CD8-positive, alpha-beta memory T cell (primary cell): ENCODE measurements around the gene ATP5PD. TPM values are rescaled to one million over a fixed set of nuclear protein-coding genes. Genes with fewer than 3 reads are reported as not detected.
A peak's percentile ranks its signal among the peaks of the same experiment; 100 is the strongest.

Experiments used
- CTCF ChIA-PET: fragments of 350-600 bp; sonication (Branson Sonifier 250); formaldehyde crosslinking; loops from one replicate; lab custom pipeline; 2021; ENCODE audit warnings: antibody characterized with exemption; lab: Charles Lee
- POLR2A ChIA-PET: fragments of 350-600 bp; sonication (Branson Sonifier 250); formaldehyde crosslinking; loops from one replicate; lab custom pipeline; 2021; ENCODE audit warnings: antibody characterized with exemption; lab: Charles Lee
- DNase-seq, 5 donors: peaks; one replicate each; pipeline versions ENCODE4 v3.0.0 to v3.0.0-alpha.2; 2020 to 2022; ENCODE audit warnings: mixed read lengths in 1 of 5
- H3K27ac ChIP-seq: one replicate; pipeline ENCODE4 v1.7.0; 2013; ENCODE audit warnings: low read depth, mild to moderate bottlenecking, low read length, moderate library complexity
- H3K27me3 ChIP-seq: 2 replicates; pipeline ENCODE4 v1.7.0; 2013; ENCODE audit warnings: low read length, mild to moderate bottlenecking; ENCODE audit not compliant: insufficient read depth, poor library complexity, severe bottlenecking
- H3K36me3 ChIP-seq: 2 replicates; pipeline ENCODE4 v1.7.0; 2013; ENCODE audit warnings: mild to moderate bottlenecking, low read length, moderate library complexity; ENCODE audit not compliant: insufficient read depth
- H3K4me1 ChIP-seq: 2 replicates; pipeline ENCODE4 v1.7.0; 2013; ENCODE audit warnings: mild to moderate bottlenecking, low read length, moderate library complexity; ENCODE audit not compliant: insufficient read depth
- H3K4me3 ChIP-seq: 2 replicates; pipeline ENCODE4 v1.7.0; 2013; ENCODE audit warnings: mild to moderate bottlenecking, low read length
- H3K9me3 ChIP-seq: 2 replicates; pipeline ENCODE4 v1.7.0; 2013; ENCODE audit warnings: mild to moderate bottlenecking, low read length
- H3K27ac Mint-ChIP-seq, 8 donors: one replicate each; pipeline ENCODE4 v1.8.0; 2020 to 2021; ENCODE audit warnings: mixed read lengths in 8 of 8, mild to moderate bottlenecking in 6 of 8, inconsistent platforms in 3 of 8, moderate library complexity in 3 of 8
- H3K27me3 Mint-ChIP-seq, 2 donors: one replicate each; pipeline ENCODE4 v1.8.0; 2020 to 2021; ENCODE audit warnings: mixed read lengths in 2 of 2, mild to moderate bottlenecking in 1 of 2, moderate library complexity in 1 of 2
- H3K36me3 Mint-ChIP-seq, 3 donors: one replicate each; pipeline ENCODE4 v1.8.0; 2020 to 2021; ENCODE audit warnings: mixed read lengths in 3 of 3, inconsistent platforms in 1 of 3, mild to moderate bottlenecking in 1 of 3
- H3K4me1 Mint-ChIP-seq, 3 donors: one replicate each; pipeline ENCODE4 v1.8.0; 2020 to 2021; ENCODE audit warnings: mixed read lengths in 3 of 3, inconsistent platforms in 1 of 3, mild to moderate bottlenecking in 1 of 3
- H3K4me3 Mint-ChIP-seq, 7 donors: one replicate each; pipeline ENCODE4 v1.8.0; 2020 to 2021; ENCODE audit warnings: mixed read lengths in 7 of 7, mild to moderate bottlenecking in 6 of 7, moderate library complexity in 4 of 7, inconsistent platforms in 2 of 7
- H3K9me3 Mint-ChIP-seq, 5 donors: one replicate each; pipeline ENCODE4 v1.8.0; 2020 to 2022; ENCODE audit warnings: mixed read lengths in 5 of 5, mild to moderate bottlenecking in 3 of 5, moderate library complexity in 2 of 5, inconsistent platforms in 1 of 5
- polyA plus RNA-seq: library from polyadenylated mRNA; unstranded; fragments of 300-500 nt; fragmentation: Illumina TruSeq; gene quantifications from one replicate; pipeline ENCODE4 v1.2.3, GENCODE V29; 2021
- total RNA-seq, 2 experiments: library from RNA; stranded (reverse); gene quantifications; one replicate each; pipeline ENCODE4 v1.2.3, GENCODE V29; 2021

The ATP5PD gene
- total and polyA plus RNA-seq, 3 experiments from 2014 or later, result 179 to 345 (median 198) TPM

GRCh38 chr17:75088465-75089417 lies 42.0 kb upstream of the ATP5PD start:
- no peaks in the 10 kb centered on the region for H3K9me3 ChIP-seq
- ChIA-PET CTCF (interaction anchor here (1.0 to 2.6 kb wide), 5 partner anchors 21 to 29 kb away, joined by 3 to 8 read pairs (median 3); partner anchors contain the start of gene ARMC7), POLR2A (interaction anchor here (0.8 to 1.6 kb wide), 3 partner anchors 10 to 102 kb away, joined by 3 to 4 read pairs (median 4); partner anchors contain the start of gene ARMC7)
- no peak for DNase-seq
- H3K27ac Mint-ChIP-seq, result peak overlapping the region in 3 of 8 donors; percentile 33 to 84 (median 46)
- H3K36me3 ChIP-seq, result no peaks in the 10 kb centered on the region
- peak overlapping the region; percentile 59 for H3K4me3 ChIP-seq
- no peaks in the 10 kb centered on the region for H3K27me3 ChIP-seq
- H3K4me1 Mint-ChIP-seq, result peaks cover 19 to 34% (median 33%) of the 10 kb centered on the region in 3 donors
- H3K9me3 Mint-ChIP-seq, result no peaks in the 10 kb centered on the region
- no peak overlapping the region for H3K27ac ChIP-seq
- H3K4me1 ChIP-seq, result peaks cover 30% of the 10 kb centered on the region
- peaks cover 0 to 2% (median 0%) of the 10 kb centered on the region in 3 donors for H3K36me3 Mint-ChIP-seq
- peak overlapping the region; percentile 51 to 74 (median 65) for H3K4me3 Mint-ChIP-seq
- H3K27me3 Mint-ChIP-seq, result no peaks in the 10 kb centered on the region

- DNase-seq, result peak; percentile 10 to 63 (median 28)
Measured at GRCh38 chr17:75087558-75088453, 41.0 kb upstream of the ATP5PD start, which contains the start of gene SLC16A5. TSS of gene SLC16A5 (plus strand) at chr17:75087954. CDS start at chr17:75093637, 5,683 bp downstream.

GRCh38 chr17:75087182-75087557 lies 40.4 kb upstream of the ATP5PD start:
- peaks cover 32% of the 10 kb centered on the region for H3K4me1 ChIP-seq
- H3K27me3 Mint-ChIP-seq, result peaks cover 0 to 2% of the 10 kb centered on the region in 2 donors
- H3K9me3 ChIP-seq, result no peaks in the 10 kb centered on the region
- H3K4me1 Mint-ChIP-seq, result peaks cover 19 to 36% (median 34%) of the 10 kb centered on the region in 3 donors
- DNase-seq, result no peak
- CTCF ChIA-PET, result interaction anchor here (1.0 to 2.3 kb wide), 5 partner anchors 19 to 125 kb away, joined by 3 to 7 read pairs (median 3); partner anchors contain the start of genes ATP5PD and KCTD2
- H3K4me3 ChIP-seq, result peak overlapping the region; percentile 59
- no peaks in the 10 kb centered on the region for H3K9me3 Mint-ChIP-seq
- peak overlapping the region in 6 of 8 donors; percentile 33 to 86 (median 51) for H3K27ac Mint-ChIP-seq
- H3K36me3 ChIP-seq, result no peaks in the 10 kb centered on the region
- no peaks in the 10 kb centered on the region for H3K36me3 Mint-ChIP-seq
- POLR2A ChIA-PET, result interaction anchor here (1.3 to 1.6 kb wide), 2 partner anchors 9 to 22 kb away, joined by 4 read pairs; partner anchors contain the start of gene ARMC7
- peak overlapping the region; percentile 77 to 90 (median 81) for H3K4me3 Mint-ChIP-seq
- H3K27me3 ChIP-seq, result no peaks in the 10 kb centered on the region
- H3K27ac ChIP-seq, result peak overlapping the region; percentile 70

More at GRCh38 chr17:75087558-75088453, 41.0 kb upstream of the ATP5PD start, which contains the start of gene SLC16A5:
- H3K9me3 Mint-ChIP-seq, result no peaks in the 10 kb centered on the region
- H3K36me3 Mint-ChIP-seq, result peaks cover 0 to 2% (median 0%) of the 10 kb centered on the region in 3 donors
- Histone ChIP-seq H3K27ac (peak within 1 kb of the TSS; percentile 70), H3K36me3 (no peaks in the 10 kb centered on the region), H3K4me3 (peak within 1 kb of the TSS; percentile 59), H3K9me3 (no peaks in the 10 kb centered on the region), H3K4me1 (peaks cover 32% of the 10 kb centered on the region), H3K27me3 (no peaks in the 10 kb centered on the region)
- peak within 1 kb of the TSS in 6 of 8 donors; percentile 46 to 86 (median 71) for H3K27ac Mint-ChIP-seq
- ChIA-PET CTCF (interaction anchor here (1.0 to 2.6 kb wide), 6 partner anchors 20 to 126 kb away, joined by 3 to 8 read pairs (median 4); partner anchors contain the start of genes ARMC7, ATP5PD and KCTD2), POLR2A (interaction anchor here (1.3 to 1.6 kb wide), 2 partner anchors 9 to 22 kb away, joined by 4 read pairs; partner anchors contain the start of gene ARMC7)
- H3K27me3 Mint-ChIP-seq, result no peaks in the 10 kb centered on the region
- peaks cover 19 to 36% (median 34%) of the 10 kb centered on the region in 3 donors for H3K4me1 Mint-ChIP-seq
- peak within 1 kb of the TSS; percentile 77 to 90 (median 81) for H3K4me3 Mint-ChIP-seq

GRCh38 chr17:75086496-75087181 lies 39.9 kb upstream of the ATP5PD start:
- H3K27ac ChIP-seq, result no peak overlapping the region
- no peaks in the 10 kb centered on the region for H3K9me3 Mint-ChIP-seq
- no peaks in the 10 kb centered on the region for H3K36me3 ChIP-seq
- H3K27me3 ChIP-seq, result no peaks in the 10 kb centered on the region
- peaks cover 0 to 2% of the 10 kb centered on the region in 2 donors for H3K27me3 Mint-ChIP-seq
- POLR2A ChIA-PET, result no interaction called here
- no peak overlapping the region for H3K4me3 ChIP-seq
- no peak for DNase-seq
- no peaks in the 10 kb centered on the region for H3K36me3 Mint-ChIP-seq
- H3K4me1 ChIP-seq, result peaks cover 32% of the 10 kb centered on the region
- no peaks in the 10 kb centered on the region for H3K9me3 ChIP-seq
- CTCF ChIA-PET, result interaction anchor here (1.1 to 2.3 kb wide), 4 partner anchors 27 to 125 kb away, joined by 3 to 7 read pairs (median 4); partner anchors contain the start of genes ATP5PD and KCTD2
- peaks cover 19 to 32% (median 29%) of the 10 kb centered on the region in 3 donors for H3K4me1 Mint-ChIP-seq
- H3K4me3 Mint-ChIP-seq, result peak overlapping the region; percentile 55 to 82 (median 78)
- peak overlapping the region in 6 of 8 donors; percentile 9 to 86 (median 46) for H3K27ac Mint-ChIP-seq

- H3K4me1 ChIP-seq, result peaks cover 25% of the 10 kb centered on the region
- Mint-ChIP-seq H3K36me3 (no peaks in the 10 kb centered on the region), H3K27ac (peak overlapping the region in 5 of 8 donors; percentile 40 to 65 (median 54)), H3K9me3 (no peaks in the 10 kb centered on the region), H3K4me1 (peaks cover 16 to 30% (median 20%) of the 10 kb centered on the region in 3 donors), H3K27me3 (peaks cover 0 to 2% of the 10 kb centered on the region in 2 donors), H3K4me3 (peak overlapping the region in 1 of 7 donors; percentile 34)
- peak in 1 of 5 donors; percentile 56 for DNase-seq
- no peaks in the 10 kb centered on the region for H3K27me3 ChIP-seq
- no peaks in the 10 kb centered on the region for H3K36me3 ChIP-seq
- H3K4me3 ChIP-seq, result no peak overlapping the region
- ChIA-PET CTCF (interaction anchor here (0.6 kb wide), 1 partner anchor 746 kb away, joined by 6 read pairs; no protein-coding TSS in a partner anchor), POLR2A (no interaction called here)
- H3K9me3 ChIP-seq, result no peaks in the 10 kb centered on the region
- no peak overlapping the region for H3K27ac ChIP-seq
Measured at GRCh38 chr17:75084039-75084660, 37.4 kb upstream of the ATP5PD start.

GRCh38 chr17:75082683-75083082 lies 35.9 kb upstream of the ATP5PD start:
- peaks cover 0 to 2% of the 10 kb centered on the region in 2 donors for H3K27me3 Mint-ChIP-seq
- H3K4me3 Mint-ChIP-seq, result no peak overlapping the region
- H3K36me3 ChIP-seq, result no peaks in the 10 kb centered on the region
- peaks cover 27% of the 10 kb centered on the region for H3K4me1 ChIP-seq
- no peak overlapping the region for H3K27ac ChIP-seq
- no peaks in the 10 kb centered on the region for H3K9me3 Mint-ChIP-seq
- POLR2A ChIA-PET, result no interaction called here
- no peak for DNase-seq
- peaks cover 16 to 29% (median 17%) of the 10 kb centered on the region in 3 donors for H3K4me1 Mint-ChIP-seq
- H3K36me3 Mint-ChIP-seq, result no peaks in the 10 kb centered on the region
- no peaks in the 10 kb centered on the region for H3K27me3 ChIP-seq
- H3K4me3 ChIP-seq, result no peak overlapping the region
- no peak overlapping the region for H3K27ac Mint-ChIP-seq
- CTCF ChIA-PET, result no interaction called here
- H3K9me3 ChIP-seq, result no peaks in the 10 kb centered on the region
